ENCODE results near the gene DYNLRB1.

DNA sequence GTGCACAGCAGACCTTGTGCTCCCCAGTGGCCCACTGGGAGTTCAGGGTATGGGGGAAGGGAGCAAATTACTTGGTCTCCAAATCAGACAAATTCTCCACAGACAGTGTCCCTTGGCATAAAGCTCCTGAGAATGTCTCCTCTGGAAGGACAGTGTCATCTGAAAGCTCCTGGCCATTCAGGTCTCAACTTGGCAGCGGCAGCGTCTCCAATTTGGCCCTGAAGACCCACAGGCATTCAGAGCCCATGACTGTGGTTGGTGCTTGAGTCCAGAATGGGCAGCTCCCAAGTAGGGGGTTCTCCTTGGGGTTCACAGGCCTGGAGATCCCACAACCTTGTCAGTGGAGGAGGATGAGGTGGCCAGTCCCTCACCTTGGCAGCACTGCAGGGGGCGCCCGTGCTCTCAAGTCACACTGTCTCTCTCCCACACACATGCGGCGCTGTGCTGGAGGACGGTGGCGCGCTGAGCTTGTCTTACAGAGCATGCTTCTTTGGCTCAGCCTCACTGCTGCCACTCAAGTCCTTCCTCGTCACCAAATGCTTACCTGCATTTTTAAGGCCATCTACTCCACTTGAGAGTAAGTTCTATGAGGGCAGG, 20.7 kb downstream of the DYNLRB1 start:
- TF ChIP-seq TEAD2 (CRISPR knock-in tag; IDR thresholded peaks at IDR 0.05) (no peak), SRF (IDR thresholded peaks at IDR 0.05; ENCODE audit: low read depth, low read length) (no peak), NFE2L2 (IDR thresholded peaks at IDR 0.05; ENCODE audit: low read length) (no peak), POLR2AphosphoS5 (IDR thresholded peaks at IDR 0.05; ENCODE audit: low read depth, low read length) (no peak)
- TF ChIP-seq, protein P1, sequence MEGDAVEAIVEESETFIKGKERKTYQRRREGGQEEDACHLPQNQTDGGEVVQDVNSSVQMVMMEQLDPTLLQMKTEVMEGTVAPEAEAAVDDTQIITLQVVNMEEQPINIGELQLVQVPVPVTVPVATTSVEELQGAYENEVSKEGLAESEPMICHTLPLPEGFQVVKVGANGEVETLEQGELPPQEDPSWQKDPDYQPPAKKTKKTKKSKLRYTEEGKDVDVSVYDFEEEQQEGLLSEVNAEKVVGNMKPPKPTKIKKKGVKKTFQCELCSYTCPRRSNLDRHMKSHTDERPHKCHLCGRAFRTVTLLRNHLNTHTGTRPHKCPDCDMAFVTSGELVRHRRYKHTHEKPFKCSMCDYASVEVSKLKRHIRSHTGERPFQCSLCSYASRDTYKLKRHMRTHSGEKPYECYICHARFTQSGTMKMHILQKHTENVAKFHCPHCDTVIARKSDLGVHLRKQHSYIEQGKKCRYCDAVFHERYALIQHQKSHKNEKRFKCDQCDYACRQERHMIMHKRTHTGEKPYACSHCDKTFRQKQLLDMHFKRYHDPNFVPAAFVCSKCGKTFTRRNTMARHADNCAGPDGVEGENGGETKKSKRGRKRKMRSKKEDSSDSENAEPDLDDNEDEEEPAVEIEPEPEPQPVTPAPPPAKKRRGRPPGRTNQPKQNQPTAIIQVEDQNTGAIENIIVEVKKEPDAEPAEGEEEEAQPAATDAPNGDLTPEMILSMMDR (CRISPR knock-in tag; IDR thresholded peaks at IDR 0.05), result peak; percentile 86
- TF ChIP-seq, protein P2, sequence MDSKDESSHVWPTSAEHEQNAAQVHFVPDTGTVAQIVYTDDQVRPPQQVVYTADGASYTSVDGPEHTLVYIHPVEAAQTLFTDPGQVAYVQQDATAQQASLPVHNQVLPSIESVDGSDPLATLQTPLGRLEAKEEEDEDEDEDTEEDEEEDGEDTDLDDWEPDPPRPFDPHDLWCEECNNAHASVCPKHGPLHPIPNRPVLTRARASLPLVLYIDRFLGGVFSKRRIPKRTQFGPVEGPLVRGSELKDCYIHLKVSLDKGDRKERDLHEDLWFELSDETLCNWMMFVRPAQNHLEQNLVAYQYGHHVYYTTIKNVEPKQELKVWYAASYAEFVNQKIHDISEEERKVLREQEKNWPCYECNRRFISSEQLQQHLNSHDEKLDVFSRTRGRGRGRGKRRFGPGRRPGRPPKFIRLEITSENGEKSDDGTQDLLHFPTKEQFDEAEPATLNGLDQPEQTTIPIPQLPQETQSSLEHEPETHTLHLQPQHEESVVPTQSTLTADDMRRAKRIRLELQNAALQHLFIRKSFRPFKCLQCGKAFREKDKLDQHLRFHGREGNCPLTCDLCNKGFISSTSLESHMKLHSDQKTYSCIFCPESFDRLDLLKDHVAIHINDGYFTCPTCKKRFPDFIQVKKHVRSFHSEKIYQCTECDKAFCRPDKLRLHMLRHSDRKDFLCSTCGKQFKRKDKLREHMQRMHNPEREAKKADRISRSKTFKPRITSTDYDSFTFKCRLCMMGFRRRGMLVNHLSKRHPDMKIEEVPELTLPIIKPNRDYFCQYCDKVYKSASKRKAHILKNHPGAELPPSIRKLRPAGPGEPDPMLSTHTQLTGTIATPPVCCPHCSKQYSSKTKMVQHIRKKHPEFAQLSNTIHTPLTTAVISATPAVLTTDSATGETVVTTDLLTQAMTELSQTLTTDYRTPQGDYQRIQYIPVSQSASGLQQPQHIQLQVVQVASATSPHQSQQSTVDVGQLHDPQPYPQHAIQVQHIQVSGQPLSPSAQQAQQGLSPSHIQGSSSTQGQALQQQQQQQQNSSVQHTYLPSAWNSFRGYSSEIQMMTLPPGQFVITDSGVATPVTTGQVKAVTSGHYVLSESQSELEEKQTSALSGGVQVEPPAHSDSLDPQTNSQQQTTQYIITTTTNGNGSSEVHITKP (CRISPR knock-in tag; IDR thresholded peaks at IDR 0.05; ENCODE audit: low read depth), result no peak

All from HepG2 (cell line).